HepG2 (cell line): ENCODE measurements around the gene VASN. TPM values are rescaled to one million over a fixed set of nuclear protein-coding genes. Genes with fewer than 3 reads are reported as not detected.

ENCODE experiments used
- ATAC-seq: fragments of 200-7000 bp; cut with Tn5 transposase; 3 replicates; pipeline ENCODE4 v1.9.1; 2020; ENCODE audit warnings: mild to moderate bottlenecking, moderate library complexity
- BruUV-seq: library from RNA; stranded (reverse); fragments of 400-500 nt; replicated peaks from 2 replicates; lab custom pipeline; 2021; lab: Mats Ljungman, UMichigan
- CTCF ChIA-PET: fragments of 300-600 bp; formaldehyde crosslinking; extraction: SDS; loops from one replicate; lab custom pipeline; 2021; ENCODE audit warnings: low total read pairs, inconsistent platforms, low intra/inter-chr PET ratio; lab: Yijun Ruan, JAX
- POLR2A ChIA-PET: fragments of 350-600 bp; sonication (Branson Sonifier 250); formaldehyde crosslinking; loops from one replicate; lab custom pipeline; 2020; ENCODE audit warnings: antibody characterized with exemption, inconsistent platforms; lab: Yijun Ruan, JAX
- DNase-seq: peaks from one replicate; pipeline ENCODE4 v3.0.0-alpha.2; 2015; ENCODE audit warnings: low spot score
- FAIRE-seq: peaks from 3 replicates; lab custom pipeline; 2011; peaks lifted over from hg19 to GRCh38; lab: Jason Lieb, UNC
- H2AFZ ChIP-seq: one replicate; pipeline ENCODE4 v1.6.1; 2011; ENCODE audit warnings: low read length, inconsistent platforms
- H3K27ac ChIP-seq: fragments of 300-600 bp; 3 replicates; pipeline ENCODE4 v1.8.0; 2011; ENCODE audit warnings: mixed run types, mild to moderate bottlenecking, mixed read lengths, low read length, inconsistent platforms; ENCODE audit not compliant: insufficient read depth; ENCODE audit errors: extremely low read length
- H3K27me3 ChIP-seq, 2 experiments: fragments of 200-600 bp in 1 of 2; 2 replicates in 1 of 2; 3 replicates in 1 of 2; pipeline versions ENCODE4 v1.6.0 to v1.8.0; 2011; ENCODE audit warnings: low read length in 2 of 2, mild to moderate bottlenecking in 2 of 2, moderate library complexity in 2 of 2, inconsistent platforms in 1 of 2; ENCODE audit not compliant: insufficient read depth in 2 of 2, control insufficient read depth in 1 of 2
- H3K36me3 ChIP-seq, 2 experiments: fragments of 200-600 bp in 1 of 2; replicated peaks in 1 of 2; 2 replicates in 1 of 2; 3 replicates in 1 of 2; pipeline versions ENCODE4 v1.5.1 to v1.8.0; 2011; ENCODE audit warnings: low read length in 2 of 2, inconsistent platforms in 1 of 2; ENCODE audit not compliant: insufficient read depth in 2 of 2, control insufficient read depth in 1 of 2
- H3K4me1 ChIP-seq: 2 replicates; pipeline ENCODE4 v1.5.1; 2012; ENCODE audit warnings: low read length, inconsistent platforms; ENCODE audit not compliant: insufficient read depth
- H3K4me2 ChIP-seq: 2 replicates; pipeline ENCODE4 v1.6.0; 2011; ENCODE audit warnings: low read depth, low read length, inconsistent platforms
- H3K4me3 ChIP-seq, 3 experiments: fragments of 200-600 bp in 1 of 3; sonication (generic), shearing (Covaris generic) in 1 of 3; replicated peaks in 1 of 3; 2 replicates each; pipeline ENCODE4 v1.5.1; 2011 to 2016; ENCODE audit warnings: low read length in 3 of 3, inconsistent platforms in 2 of 3, low read depth in 2 of 3, mild to moderate bottlenecking in 2 of 3, control low read depth in 1 of 3, mixed read lengths in 1 of 3; ENCODE audit not compliant: insufficient read depth in 1 of 3
- H3K79me2 ChIP-seq: one replicate; pipeline ENCODE4 v1.6.1; 2011; ENCODE audit warnings: low read length, inconsistent platforms; ENCODE audit not compliant: insufficient read depth
- H3K9ac ChIP-seq: 2 replicates; pipeline ENCODE4 v1.6.0; 2011; ENCODE audit warnings: mild to moderate bottlenecking, low read depth, low read length, inconsistent platforms; ENCODE audit not compliant: insufficient read depth
- H3K9me3 ChIP-seq: 2 replicates; pipeline ENCODE4 v1.5.1; 2012; ENCODE audit warnings: mild to moderate bottlenecking, low read length
- H4K20me1 ChIP-seq: 2 replicates; pipeline ENCODE4 v1.6.0; 2011; ENCODE audit warnings: inconsistent platforms, mild to moderate bottlenecking, low read length, moderate library complexity; ENCODE audit not compliant: insufficient read depth
- ADNP ChIP-seq: sonication (generic); formaldehyde crosslinking; IDR thresholded peaks from 2 replicates; pipeline ENCODE4 v1.4.0; 2020; ENCODE audit warnings: missing genetic modification reagents
- ETV5 ChIP-seq: IDR thresholded peaks from 2 replicates; pipeline ENCODE4 v1.6.1; 2018; ENCODE audit warnings: missing biosample characterization, missing genetic modification reagents, inconsistent platforms, borderline replicate concordance
- HES4 ChIP-seq: sonication (generic); formaldehyde crosslinking; IDR thresholded peaks from 2 replicates; pipeline ENCODE4 v1.9.0; 2021; ENCODE audit warnings: mild to moderate bottlenecking, missing genetic modification reagents, borderline replicate concordance
- JUND ChIP-seq: sonication (generic); formaldehyde crosslinking; IDR thresholded peaks from 2 replicates; pipeline ENCODE4 v1.8.0; 2022; ENCODE audit warnings: mild to moderate bottlenecking, missing genetic modification reagents
- POLR2G ChIP-seq: fragments of 200-400 bp; formaldehyde crosslinking; IDR thresholded peaks from 2 replicates; pipeline ENCODE4 v1.6.1; 2018; ENCODE audit warnings: mild to moderate bottlenecking, low read depth, low read length, moderate library complexity
- TSC22D2 ChIP-seq: sonication (generic); formaldehyde crosslinking; IDR thresholded peaks from 2 replicates; pipeline ENCODE4 v1.5.1; 2020; ENCODE audit warnings: missing genetic modification reagents, mild to moderate bottlenecking, borderline replicate concordance
- ZFX ChIP-seq: sonication (generic); formaldehyde crosslinking; IDR thresholded peaks from 2 replicates; pipeline ENCODE4 v1.4.0; 2020; ENCODE audit warnings: mild to moderate bottlenecking, low read depth, missing genetic modification reagents, moderate library complexity
- ZGPAT ChIP-seq: IDR thresholded peaks from 2 replicates; pipeline ENCODE4 v1.6.1; 2016; ENCODE audit warnings: mild to moderate bottlenecking
- ZNF24 ChIP-seq: fragments of 450-650 bp; IDR thresholded peaks from 2 replicates; pipeline ENCODE4 v1.6.1; 2017; ENCODE audit warnings: antibody characterized with exemption, mild to moderate bottlenecking
- ZNF547 ChIP-seq: sonication (generic); formaldehyde crosslinking; IDR thresholded peaks from 2 replicates; pipeline ENCODE4 v1.5.1; 2020; ENCODE audit warnings: mild to moderate bottlenecking, missing genetic modification reagents
- ZNF564 ChIP-seq: sonication (generic); formaldehyde crosslinking; IDR thresholded peaks from 2 replicates; pipeline ENCODE4 v1.8.1; 2023; ENCODE audit warnings: mild to moderate bottlenecking, missing genetic modification reagents
- ZNF574 ChIP-seq: sonication (generic); formaldehyde crosslinking; IDR thresholded peaks from 2 replicates; pipeline ENCODE4 v1.4.0; 2020; ENCODE audit warnings: missing genetic modification reagents
- WGBS: methylation state at CpG from one replicate; pipeline ENCODE4 v1.1.6; 2017; ENCODE audit warnings: low lambda C conversion rate; 5-methylcytosine and 5-hydroxymethylcytosine counted together
- in situ Hi-C: cut with HindIII; loops from 2 replicates; pipeline ENCODE4 v1.10.0; 2017; ENCODE audit warnings: low pct_unique_long_range_greater_than_20kb; ENCODE audit not compliant: extremely low pct_ligation_motif_present
- intact Hi-C: fragments of 100-400 bp; cut with micrococcal nuclease; formaldehyde crosslinking; loops from one replicate; pipeline ENCODE4 v1.10.0; 2022; ENCODE audit not compliant: unreplicated experiment
- polyA plus RNA-seq, 8 experiments: library from polyadenylated mRNA; depleted of rRNA in 3 of 8; stranded (reverse) in 7 of 8; unstranded in 1 of 8; fragments of >200 nt; fragmentation: Illumina TruSeq in 4 of 8; extraction: Trizol in 4 of 8; gene quantifications; 2 replicates each; pipeline versions ENCODE4 v1.2.1 to v1.2.3, GENCODE V29; 2011 to 2016; ENCODE audit warnings: low read depth in 4 of 8, missing spikeins in 1 of 8, mixed read lengths in 1 of 8; ENCODE audit not compliant: insufficient read depth in 1 of 8
- total RNA-seq, 5 experiments: library from RNA; depleted of rRNA; stranded (reverse); fragments of >200 nt; fragmentation: Illumina TruSeq; extraction: Trizol; gene quantifications; 2 replicates each; pipeline ENCODE4 v1.2.3, GENCODE V29; 2016; ENCODE audit warnings: low read depth in 1 of 5
- TF ChIP-seq, protein P1 (sequence below): sonication (generic); formaldehyde crosslinking; IDR thresholded peaks from 2 replicates; pipeline ENCODE4 v1.5.0; 2020; ENCODE audit warnings: mild to moderate bottlenecking, missing genetic modification reagents
- TF ChIP-seq, protein P2 (sequence below): sonication (generic); formaldehyde crosslinking; IDR thresholded peaks from 2 replicates; pipeline ENCODE4 v1.4.0; 2020; ENCODE audit warnings: mild to moderate bottlenecking, missing genetic modification reagents

VASN gene
- total and polyA plus RNA-seq, 2 of the 13 experiments (the other 11 are each of a cell fraction or from before 2014, with no cell fraction given): 8.4 to 18.2 TPM

GRCh38 chr16:4323845-4324488 lies 47.7 kb upstream of the VASN start (continued):
- TF ChIP-seq, protein P1, sequence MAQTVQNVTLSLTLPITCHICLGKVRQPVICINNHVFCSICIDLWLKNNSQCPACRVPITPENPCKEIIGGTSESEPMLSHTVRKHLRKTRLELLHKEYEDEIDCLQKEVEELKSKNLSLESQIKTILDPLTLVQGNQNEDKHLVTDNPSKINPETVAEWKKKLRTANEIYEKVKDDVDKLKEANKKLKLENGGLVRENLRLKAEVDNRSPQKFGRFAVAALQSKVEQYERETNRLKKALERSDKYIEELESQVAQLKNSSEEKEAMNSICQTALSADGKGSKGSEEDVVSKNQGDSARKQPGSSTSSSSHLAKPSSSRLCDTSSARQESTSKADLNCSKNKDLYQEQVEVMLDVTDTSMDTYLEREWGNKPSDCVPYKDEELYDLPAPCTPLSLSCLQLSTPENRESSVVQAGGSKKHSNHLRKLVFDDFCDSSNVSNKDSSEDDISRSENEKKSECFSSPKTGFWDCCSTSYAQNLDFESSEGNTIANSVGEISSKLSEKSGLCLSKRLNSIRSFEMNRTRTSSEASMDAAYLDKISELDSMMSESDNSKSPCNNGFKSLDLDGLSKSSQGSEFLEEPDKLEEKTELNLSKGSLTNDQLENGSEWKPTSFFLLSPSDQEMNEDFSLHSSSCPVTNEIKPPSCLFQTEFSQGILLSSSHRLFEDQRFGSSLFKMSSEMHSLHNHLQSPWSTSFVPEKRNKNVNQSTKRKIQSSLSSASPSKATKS (CRISPR knock-in tag): no peak
- TF ChIP-seq, protein P2, sequence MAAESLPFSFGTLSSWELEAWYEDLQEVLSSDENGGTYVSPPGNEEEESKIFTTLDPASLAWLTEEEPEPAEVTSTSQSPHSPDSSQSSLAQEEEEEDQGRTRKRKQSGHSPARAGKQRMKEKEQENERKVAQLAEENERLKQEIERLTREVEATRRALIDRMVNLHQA (CRISPR knock-in tag): no peak
- peak; percentile 34; the same call in 1 of the 2 replicates for TF ChIP-seq ETV5 (CRISPR knock-in tag)
- peak; percentile 72; the same call in 1 of the 2 replicates for TF ChIP-seq ZFX
- peak; percentile 74; the same call in 1 of the 2 replicates for TF ChIP-seq ZNF564 (CRISPR knock-in tag)
- TF ChIP-seq JUND (CRISPR knock-in tag): no peak
- TF ChIP-seq POLR2G: peak; percentile 34; the same call in 1 of the 2 replicates

- peaks cover 0 to 24% of the 10 kb centered on the region in 2 experiments; a peak in 2 of 5 replicates for H3K27me3 ChIP-seq
- H3K4me2 ChIP-seq: peak overlapping the region; percentile 95
- H3K4me3 ChIP-seq: peak overlapping the region; percentile 5 to 70 (median 42); a peak in 5 of 6 replicates
- 82% methylated on average over 11 of the region's 22 CpGs for WGBS
- FAIRE-seq (no peak), ATAC-seq (no peak), DNase-seq (no peak)
- H3K4me1 ChIP-seq: peaks cover 75% of the 10 kb centered on the region
- H4K20me1 ChIP-seq: no peaks in the 10 kb centered on the region
- ChIA-PET POLR2A (interaction anchor here (0.9 to 2.5 kb wide), 9 partner anchors 10 to 71 kb away, joined by 3 to 11 read pairs (median 6); partner anchors contain the start of genes TFAP4 and VASN), CTCF (interaction anchor here (1.2 kb wide), 1 partner anchor 10 kb away, joined by 3 read pairs; no protein-coding TSS in a partner anchor)
- no peaks in the 10 kb centered on the region for H3K36me3 ChIP-seq
- intact Hi-C loops (no loop called here), in situ Hi-C loops (loop anchor here (5.0 to 10.0 kb wide), 2 partner anchors 50 to 117 kb away; partner anchors contain the start of gene TFAP4)
- BruUV-seq: no TSS peak
- H3K9me3 ChIP-seq: no peaks in the 10 kb centered on the region
- H3K9ac ChIP-seq: 0 out of 2 replicates have a peak overlapping the region, but pooled peaks have one; percentile 66
- H2AFZ ChIP-seq: no peak overlapping the region
- no peaks in the 10 kb centered on the region for H3K79me2 ChIP-seq
- H3K27ac ChIP-seq: no peak overlapping the region
- TF ChIP-seq ZNF574 (CRISPR knock-in tag): no peak
- TF ChIP-seq ZGPAT (CRISPR knock-in tag): no peak
- no peak for TF ChIP-seq HES4 (CRISPR knock-in tag)
- TF ChIP-seq ADNP: no peak
- no peak for TF ChIP-seq TSC22D2 (CRISPR knock-in tag)
- no peak for TF ChIP-seq ZNF24
- no peak for TF ChIP-seq ZNF547 (CRISPR knock-in tag)
Observed at GRCh38 chr16:4324492-4325252, 47.0 kb upstream of the VASN start.
